GM10847 (cell line): Measurements from ENCODE around the gene MACROD2.

Experiments used
- POLR2A ChIP-seq: IDR thresholded peaks from 2 replicates; pipeline ENCODE4 v1.6.1; 2011; ENCODE audit not compliant: insufficient read length; ENCODE audit errors: extremely low read depth

The MACROD2 gene

DNA sequence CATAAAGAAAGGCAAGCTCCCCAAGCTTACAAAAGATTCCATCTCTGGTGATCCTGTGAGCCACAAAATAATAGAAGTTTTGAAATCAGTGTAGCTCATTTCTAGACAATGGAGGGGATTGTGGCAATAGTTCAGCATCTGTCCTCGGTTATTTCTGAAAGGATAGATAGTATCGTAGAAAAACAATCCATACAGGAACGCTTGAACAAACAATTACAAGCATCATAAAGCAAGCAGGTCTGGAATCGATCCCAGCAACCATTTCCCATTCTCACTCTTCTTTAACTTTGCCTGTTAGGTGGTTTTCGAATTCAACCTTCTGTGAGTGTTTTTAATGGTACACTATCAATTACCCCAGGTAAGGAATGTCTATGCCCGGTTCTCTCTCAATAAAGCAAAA, 1646.8 kb downstream of the MACROD2 start:
- no peak for TF ChIP-seq POLR2A

DNA sequence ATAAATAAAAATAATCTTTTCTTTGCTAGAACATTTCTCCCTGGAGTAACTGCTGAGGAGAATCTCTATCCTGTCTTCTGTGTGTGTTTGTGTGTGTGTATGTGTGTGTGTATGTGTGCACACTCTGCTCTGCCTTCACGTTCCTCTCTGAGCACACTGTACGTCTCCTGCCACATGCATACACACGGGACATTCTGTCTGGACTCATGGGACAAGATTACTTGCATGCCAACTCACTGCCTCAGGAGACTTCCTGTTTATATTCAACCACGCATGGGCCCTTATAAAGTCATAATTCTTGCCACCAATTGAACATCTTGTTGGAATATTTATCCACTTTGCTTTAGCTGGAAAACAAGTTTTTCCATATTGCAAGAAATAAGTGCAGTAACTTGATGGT, 1647.4 kb downstream of the MACROD2 start:
- no peak for TF ChIP-seq POLR2A

DNA sequence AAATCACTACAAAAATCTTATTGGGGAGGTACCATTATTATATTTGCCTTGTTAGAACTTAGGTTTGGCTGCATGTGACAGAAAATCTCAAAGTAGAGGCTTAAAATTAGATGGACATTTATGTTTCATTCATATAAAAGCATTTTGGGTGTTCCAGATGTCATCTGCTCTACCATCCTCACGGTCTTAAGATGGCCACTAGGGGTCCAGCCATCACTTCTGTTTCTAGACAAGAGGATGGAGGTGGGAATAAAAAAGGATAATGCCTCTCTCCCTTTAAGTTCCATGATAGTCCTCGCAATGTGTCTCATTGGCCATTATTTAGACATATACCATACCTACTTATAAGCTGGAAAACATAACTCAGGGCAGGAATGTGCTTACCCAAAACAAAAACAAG, 1648.4 kb downstream of the MACROD2 start:
- no peak for TF ChIP-seq POLR2A

DNA sequence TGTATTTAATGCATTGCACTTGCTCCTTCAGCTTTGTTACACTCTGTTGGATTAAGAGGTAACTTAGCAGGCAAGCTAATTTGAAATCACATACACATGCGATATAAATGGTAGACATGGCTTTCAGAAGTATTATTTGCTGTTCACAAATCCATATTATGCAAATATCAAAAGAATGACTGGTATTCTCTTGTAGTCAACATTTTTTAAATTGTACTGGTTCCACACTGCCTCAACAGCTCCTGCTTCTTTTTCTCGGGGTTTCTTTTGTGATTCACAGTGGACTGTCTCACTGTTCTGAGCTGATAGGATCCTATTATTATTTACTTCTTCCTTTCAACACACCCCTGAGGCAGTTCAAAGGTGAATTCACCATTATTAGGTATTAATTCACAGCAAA, 1650.5 kb downstream of the MACROD2 start:
- no peak for TF ChIP-seq POLR2A

DNA sequence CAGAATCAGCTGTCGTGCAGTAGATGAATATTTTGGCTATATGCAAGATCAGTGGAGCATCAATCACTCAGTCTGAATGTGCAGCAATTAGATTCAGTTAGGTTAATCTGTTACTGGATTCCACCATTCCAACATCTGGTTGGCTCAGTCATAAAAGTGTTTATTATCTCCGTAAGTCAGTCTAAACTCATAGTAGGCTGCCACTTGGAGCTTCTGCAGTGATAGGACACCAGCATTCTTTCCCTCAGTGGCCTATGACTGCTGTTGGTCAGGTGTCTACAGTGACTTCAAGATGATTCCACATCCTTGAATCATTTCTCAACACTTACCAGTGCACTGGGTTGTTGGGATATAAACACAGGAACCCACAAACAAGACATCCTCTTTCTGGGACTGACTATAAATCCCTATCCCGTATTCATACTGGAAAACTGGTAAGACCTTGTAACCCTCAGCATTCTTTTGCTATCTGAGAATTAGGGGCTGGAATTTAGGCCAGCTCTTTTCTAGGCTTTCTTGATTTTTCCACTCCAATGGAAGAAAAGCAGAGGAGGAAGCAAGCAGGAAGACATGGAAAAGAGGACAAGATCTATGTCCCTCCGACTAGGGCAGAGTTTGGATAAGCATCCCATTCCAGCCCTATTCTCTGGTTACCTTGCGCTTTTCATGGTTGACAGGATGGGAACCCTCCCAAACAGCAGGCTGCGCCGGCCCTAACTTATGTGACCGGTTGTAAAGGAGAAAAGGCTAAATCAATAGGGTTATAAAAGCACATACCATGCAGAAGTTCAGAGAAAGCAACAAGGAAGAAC, 1658.3 kb downstream of the MACROD2 start:
- no peak for TF ChIP-seq POLR2A

DNA sequence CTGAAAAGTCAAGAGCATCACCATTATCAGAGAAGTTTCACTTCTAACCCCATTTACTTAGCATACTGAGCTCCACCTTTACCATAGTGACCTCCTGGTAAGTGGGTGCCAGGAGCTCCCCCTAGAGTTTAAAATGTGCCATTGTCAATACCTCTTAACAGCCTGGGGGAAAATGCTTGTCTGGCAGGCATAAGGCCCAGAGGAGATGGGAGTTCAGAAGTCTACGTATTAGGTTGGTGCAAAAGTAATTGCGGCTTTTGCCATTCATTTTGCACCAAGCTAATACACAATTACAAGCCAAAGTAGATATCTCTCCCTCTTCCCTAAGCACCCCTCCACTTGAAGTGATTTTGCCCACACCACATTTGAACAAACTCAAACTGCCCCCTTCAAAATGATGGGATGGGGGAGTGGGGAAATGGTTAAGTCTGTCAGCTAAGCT, 1658.9 kb downstream of the MACROD2 start:
- no peak for TF ChIP-seq POLR2A

DNA sequence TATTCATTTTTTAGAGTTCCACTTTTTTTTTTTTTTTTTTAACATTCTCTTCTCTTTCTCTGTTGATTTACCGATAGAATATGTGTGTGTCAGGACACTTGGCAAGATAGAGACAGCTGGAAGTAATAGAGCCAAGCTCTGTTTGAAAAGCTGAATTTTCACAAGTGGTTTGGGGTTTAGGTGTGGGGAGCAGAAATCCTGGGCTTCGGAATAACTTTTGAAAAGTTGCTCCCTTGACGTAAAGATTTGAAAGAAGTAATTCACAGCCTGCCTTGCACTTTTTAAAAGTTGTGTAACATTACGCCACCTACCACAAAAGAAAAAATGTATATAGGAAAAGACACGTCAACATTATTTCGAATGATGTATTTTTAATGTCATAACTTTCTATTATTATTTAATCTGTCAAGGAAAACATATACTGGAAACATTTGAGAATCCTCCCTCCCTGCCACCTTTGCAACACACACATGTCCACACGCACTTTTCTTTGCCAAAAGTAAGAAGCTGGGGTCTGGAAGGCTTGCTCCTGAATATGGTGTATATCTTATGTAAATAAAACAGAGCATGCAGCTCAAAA, 1660.1 kb downstream of the MACROD2 start:
- no peak for TF ChIP-seq POLR2A

DNA sequence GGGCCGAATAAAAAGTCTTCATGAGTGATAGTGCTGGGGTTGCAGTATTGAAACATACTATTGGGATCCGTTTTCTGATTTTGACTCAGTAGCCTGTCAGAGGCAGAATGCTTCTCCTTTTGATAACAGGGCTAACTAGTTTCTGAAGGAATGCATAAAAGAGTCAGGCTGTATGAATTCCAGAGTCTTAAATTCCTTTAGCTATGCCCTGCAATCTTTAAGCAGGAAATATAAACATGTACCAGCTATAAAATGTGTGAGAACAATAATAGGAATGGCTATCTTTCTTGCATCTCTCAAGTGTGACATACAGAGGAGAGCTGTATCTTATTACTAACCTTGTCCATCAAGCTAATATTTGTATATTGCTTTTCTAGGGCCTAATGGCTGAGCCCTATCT, 1660.8 kb downstream of the MACROD2 start:
- no peak for TF ChIP-seq POLR2A

DNA sequence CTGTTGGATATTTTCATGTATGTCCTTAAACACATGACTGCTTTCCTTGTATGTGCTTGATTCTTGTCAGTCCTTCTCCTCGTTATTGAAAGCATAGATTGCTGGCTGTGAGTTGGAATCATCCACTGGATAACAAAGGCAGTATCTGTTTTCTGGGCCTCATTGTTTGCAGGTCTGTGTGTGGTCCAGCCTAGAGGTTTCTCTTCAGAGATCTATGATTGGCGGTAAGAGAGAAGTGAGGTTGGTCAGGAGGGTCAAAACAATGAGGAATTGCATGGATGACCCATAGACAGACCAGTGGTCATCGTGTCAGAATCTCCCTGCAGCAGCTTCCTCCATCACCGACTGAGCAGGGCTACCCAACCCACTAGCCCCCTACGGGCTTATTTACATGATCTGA, 1663.0 kb downstream of the MACROD2 start:
- no peak for TF ChIP-seq POLR2A

DNA sequence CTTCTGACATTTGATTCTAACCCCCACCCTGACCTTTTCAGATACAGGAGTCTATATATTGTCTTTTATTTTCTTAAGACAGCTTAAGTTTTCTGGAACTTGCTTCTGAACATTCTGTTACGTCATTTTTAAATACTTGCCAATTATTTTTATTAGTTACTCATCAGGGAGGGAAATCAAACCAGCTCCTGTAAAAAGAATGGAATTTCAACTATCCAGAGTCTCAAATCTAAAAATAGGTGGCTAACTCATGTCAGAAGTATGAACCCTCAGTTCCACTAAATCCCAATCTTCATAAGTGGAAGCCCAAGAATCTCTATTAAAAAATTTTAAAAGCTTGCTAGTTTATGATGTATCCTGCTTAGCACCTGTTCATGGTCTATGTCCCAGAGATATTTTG, 1677.9 kb downstream of the MACROD2 start:
- TF ChIP-seq POLR2A: no peak

DNA sequence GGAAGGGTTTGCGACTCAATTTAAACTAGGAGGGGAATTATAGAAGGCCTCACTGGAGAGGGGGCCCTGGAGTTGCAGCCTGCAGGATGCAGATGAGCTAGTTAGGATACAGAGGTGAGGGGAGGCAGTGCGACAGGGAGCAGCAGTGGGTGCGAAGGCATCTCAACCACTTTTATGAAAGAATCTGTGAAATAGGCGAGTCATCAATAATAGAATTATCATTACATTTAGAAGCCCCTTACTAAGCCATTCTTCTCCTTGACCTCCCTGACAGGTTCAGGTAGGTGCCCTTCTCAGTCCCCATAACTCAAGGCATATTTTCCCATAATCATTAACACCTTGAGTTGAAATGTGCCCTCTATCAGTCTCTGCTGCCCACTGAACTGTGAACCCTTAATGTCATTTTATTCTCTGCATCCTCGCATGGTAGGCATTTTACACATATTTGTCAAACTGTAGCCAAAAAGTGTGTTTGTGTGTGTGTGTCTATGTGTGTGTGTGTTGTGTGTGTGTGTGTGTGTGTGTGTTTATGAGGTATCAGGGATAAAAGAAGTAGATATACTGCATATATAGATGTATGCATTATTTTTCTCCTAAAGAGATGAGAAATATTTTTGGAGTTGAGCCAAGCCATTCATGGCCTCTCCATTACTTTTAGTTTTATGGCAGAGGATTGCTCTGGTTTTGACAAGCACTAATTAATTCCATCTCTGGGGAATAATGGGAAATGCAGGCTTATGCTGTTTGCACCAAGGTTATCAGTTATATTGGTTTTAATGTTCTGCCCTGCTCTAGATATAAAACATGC, 1679.1 kb downstream of the MACROD2 start:
- TF ChIP-seq POLR2A: no peak

DNA sequence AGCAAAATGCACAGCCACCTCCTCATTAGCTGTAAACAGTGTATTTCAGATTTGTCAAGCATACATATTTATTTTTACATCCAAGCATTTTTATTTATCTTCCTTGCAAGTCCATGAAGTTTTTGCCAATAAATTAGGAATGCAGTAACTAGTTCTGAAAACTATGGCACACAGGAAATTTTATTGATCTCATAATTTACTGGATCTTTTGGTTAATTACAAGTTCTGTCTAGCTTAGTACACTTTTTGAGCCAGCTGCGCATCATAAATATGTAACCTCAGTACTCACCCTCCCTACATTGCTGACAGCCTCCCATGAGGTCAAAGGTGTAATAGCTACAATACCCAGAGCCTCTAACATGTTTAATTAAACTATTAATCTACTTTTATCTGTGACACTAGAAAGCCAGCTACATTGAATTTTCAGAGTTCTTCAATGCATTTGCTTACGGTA, 1679.8 kb downstream of the MACROD2 start:
- TF ChIP-seq POLR2A: no peak

DNA sequence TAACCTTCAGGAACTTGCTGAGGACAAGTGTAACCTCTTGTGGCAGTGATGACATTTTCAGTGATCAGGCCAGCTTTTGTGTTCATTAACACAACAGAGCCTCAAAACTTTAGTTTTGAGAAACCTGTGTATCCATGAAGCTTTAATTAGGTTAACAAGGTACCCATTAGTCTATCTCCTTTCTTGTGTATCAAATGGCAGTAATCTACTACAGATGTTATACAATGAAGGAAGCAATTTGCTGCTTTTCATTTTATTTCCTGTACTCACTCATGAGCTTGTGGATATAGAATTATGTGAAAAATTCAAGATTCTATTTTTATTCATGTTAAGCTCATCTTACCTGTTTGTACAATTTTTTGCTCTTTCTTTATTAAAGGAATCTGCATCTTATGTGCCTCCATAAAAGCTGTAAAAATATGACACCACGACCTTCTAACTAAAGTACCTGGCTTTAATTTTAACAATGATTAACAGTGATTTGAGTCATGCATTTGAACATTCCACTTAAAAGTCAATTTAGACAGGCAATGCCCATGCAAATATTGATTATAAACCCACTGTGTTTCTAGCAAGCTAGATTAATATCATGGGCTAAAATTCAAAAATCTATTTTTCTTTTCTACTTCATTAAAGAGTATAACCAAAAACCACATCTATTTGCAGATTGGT, 1680.6 kb downstream of the MACROD2 start:
- TF ChIP-seq POLR2A: no peak

DNA sequence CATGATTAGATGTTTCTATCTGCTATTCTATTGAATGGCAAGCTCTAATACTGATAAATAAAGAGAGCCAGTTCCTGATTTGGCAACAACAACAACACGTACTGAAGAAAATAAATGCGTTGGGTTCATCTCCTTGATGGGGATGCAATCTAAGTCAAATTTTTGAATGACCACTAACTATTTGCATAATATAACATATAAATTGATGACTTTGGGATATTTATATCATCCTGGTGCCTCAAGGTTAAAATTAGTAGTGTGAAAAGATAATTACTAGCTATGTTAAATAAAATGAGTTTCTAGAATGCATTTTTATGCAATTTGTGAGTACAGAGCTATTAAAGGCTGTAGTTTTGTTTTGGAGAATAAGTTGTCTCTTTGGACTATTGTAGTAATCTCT, 1681.5 kb downstream of the MACROD2 start:
- no peak for TF ChIP-seq POLR2A

DNA sequence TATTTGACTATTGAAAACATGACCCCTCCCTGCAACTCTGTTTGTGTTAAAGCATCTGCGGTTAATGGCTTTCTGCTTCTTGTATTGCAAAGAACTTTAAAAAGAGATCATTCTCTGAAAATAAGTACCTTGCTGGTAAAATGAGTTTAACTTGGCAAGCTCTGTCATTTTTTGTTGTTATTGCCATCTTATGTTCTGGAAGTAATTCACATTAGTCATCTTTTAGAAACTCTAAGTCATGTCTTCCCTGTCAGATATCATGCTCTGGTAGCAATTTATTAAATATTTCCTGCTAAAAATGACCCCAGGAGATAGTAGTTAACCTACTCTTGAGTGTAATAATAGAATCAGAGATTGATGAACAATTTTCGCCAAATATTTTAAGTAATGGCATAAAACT, 1687.4 kb downstream of the MACROD2 start:
- TF ChIP-seq POLR2A: no peak
